DMS 273 (cell line): ENCODE results near the gene BUB1B.
"Not testable (repeated sequence)": the region's sequence is repeated elsewhere in the genome, so short reads cannot be mapped to it uniquely, and the experiment has no call there.

Experiments used
- DNase-seq: peaks from one replicate; lab custom pipeline; 2025; ENCODE audit not compliant: unreplicated experiment; lab: John Stamatoyannopoulos, UW

The BUB1B gene

GRCh38 chr15:40160689-40161688 lies at the start of gene BUB1B:
Gene BUB1B, plus strand, starts transcription at chr15:40161069. Its CDS starts 152 bp downstream, at chr15:40161221.
- DNase-seq, result peak; percentile 97

- no peak for DNase-seq
Measured at GRCh38 chr15:40111888-40112287, 49.0 kb upstream of the BUB1B start.

- no peak for DNase-seq
Measured at GRCh38 chr15:40112789-40113188, 48.1 kb upstream of the BUB1B start.

GRCh38 chr15:40114218-40114617 lies 46.7 kb upstream of the BUB1B start:
- DNase-seq, result no peak

GRCh38 chr15:40115106-40115505 lies 45.8 kb upstream of the BUB1B start:
- DNase-seq, result not testable (repeated sequence)

- no peak for DNase-seq
Measured at GRCh38 chr15:40115670-40116093, 45.2 kb upstream of the BUB1B start.

GRCh38 chr15:40118473-40118872 lies 42.4 kb upstream of the BUB1B start:
- DNase-seq, result no peak

GRCh38 chr15:40121911-40122638 lies 38.8 kb upstream of the BUB1B start:
- no peak for DNase-seq

- DNase-seq, result peak; percentile 30
Measured at GRCh38 chr15:40122989-40123388, 37.9 kb upstream of the BUB1B start.

GRCh38 chr15:40123863-40124262 lies 37.0 kb upstream of the BUB1B start:
- not testable (repeated sequence) for DNase-seq

GRCh38 chr15:40124333-40124732 lies 36.5 kb upstream of the BUB1B start:
- not testable (repeated sequence) for DNase-seq

- not testable (repeated sequence) for DNase-seq
Measured at GRCh38 chr15:40124807-40125285, 36.0 kb upstream of the BUB1B start.

- DNase-seq, result no peak
Measured at GRCh38 chr15:40125950-40126349, 34.9 kb upstream of the BUB1B start.

GRCh38 chr15:40128766-40129660 lies 31.9 kb upstream of the BUB1B start:
- no peak for DNase-seq

- no peak for DNase-seq
Measured at GRCh38 chr15:40130118-40130517, 30.8 kb upstream of the BUB1B start.

GRCh38 chr15:40130799-40131502 lies 29.9 kb upstream of the BUB1B start:
- DNase-seq, result no peak

GRCh38 chr15:40133544-40133943 lies 27.3 kb upstream of the BUB1B start:
- DNase-seq, result no peak

- DNase-seq, result no peak
Measured at GRCh38 chr15:40134885-40135284, 26.0 kb upstream of the BUB1B start.

GRCh38 chr15:40135846-40136450 lies 24.9 kb upstream of the BUB1B start:
- not testable (repeated sequence) for DNase-seq
